SU-DHL-6 (cell line): ENCODE measurements around the gene CD79B.

ENCODE experiments used
- EZH2phosphoT487 ChIP-seq: fragments of 200-600 bp; sonication (generic), shearing (Covaris generic); conservative IDR thresholded peaks from 2 replicates; pipeline ENCODE4 v1.6.1; 2018; ENCODE audit warnings: mild to moderate bottlenecking, antibody characterized with exemption, low read length, moderate library complexity, mixed read lengths
- TF ChIP-seq, protein P1 (sequence below): fragments of 200-600 bp; sonication (generic); IDR thresholded peaks from one replicate; pipeline ENCODE4 v1.5.1; 2017; ENCODE audit warnings: antibody characterized with exemption, mild to moderate bottlenecking, low read length, moderate library complexity; ENCODE audit not compliant: insufficient read depth, poor library complexity, severe bottlenecking

DNA sequence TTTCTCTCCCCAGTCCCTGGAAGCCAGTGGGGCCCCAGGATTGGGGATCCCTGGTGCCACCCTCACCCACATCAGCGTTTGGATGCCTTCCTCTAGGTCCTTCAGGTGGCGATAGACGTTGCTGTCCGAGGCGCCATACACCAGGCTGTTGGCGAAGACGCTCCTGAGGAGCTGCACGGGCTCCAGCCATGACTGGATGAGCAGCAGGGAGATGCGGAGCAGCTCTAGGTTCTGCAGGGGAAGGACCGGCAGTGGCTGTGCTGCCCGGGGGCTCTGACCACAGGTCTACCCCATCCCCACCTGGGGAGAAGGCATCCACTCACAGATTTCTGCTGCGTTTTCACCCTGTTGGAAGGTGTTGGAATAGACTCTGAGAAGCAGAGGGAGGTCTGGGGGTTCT is 51.4 kb downstream of the CD79B start:
- TF ChIP-seq, protein P1, sequence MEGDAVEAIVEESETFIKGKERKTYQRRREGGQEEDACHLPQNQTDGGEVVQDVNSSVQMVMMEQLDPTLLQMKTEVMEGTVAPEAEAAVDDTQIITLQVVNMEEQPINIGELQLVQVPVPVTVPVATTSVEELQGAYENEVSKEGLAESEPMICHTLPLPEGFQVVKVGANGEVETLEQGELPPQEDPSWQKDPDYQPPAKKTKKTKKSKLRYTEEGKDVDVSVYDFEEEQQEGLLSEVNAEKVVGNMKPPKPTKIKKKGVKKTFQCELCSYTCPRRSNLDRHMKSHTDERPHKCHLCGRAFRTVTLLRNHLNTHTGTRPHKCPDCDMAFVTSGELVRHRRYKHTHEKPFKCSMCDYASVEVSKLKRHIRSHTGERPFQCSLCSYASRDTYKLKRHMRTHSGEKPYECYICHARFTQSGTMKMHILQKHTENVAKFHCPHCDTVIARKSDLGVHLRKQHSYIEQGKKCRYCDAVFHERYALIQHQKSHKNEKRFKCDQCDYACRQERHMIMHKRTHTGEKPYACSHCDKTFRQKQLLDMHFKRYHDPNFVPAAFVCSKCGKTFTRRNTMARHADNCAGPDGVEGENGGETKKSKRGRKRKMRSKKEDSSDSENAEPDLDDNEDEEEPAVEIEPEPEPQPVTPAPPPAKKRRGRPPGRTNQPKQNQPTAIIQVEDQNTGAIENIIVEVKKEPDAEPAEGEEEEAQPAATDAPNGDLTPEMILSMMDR, result no peak
- TF ChIP-seq EZH2phosphoT487, result no peak
